CD4-positive, alpha-beta T cell treated with Interleukin-17A for 4 hours (primary cell): ENCODE measurements around the gene SMYD3.

Experiments used
- DNase-seq: peaks from one replicate; pipeline ENCODE4 v3.0.0-alpha.2; 2020; ENCODE audit warnings: mixed read lengths

Gene SMYD3

DNA sequence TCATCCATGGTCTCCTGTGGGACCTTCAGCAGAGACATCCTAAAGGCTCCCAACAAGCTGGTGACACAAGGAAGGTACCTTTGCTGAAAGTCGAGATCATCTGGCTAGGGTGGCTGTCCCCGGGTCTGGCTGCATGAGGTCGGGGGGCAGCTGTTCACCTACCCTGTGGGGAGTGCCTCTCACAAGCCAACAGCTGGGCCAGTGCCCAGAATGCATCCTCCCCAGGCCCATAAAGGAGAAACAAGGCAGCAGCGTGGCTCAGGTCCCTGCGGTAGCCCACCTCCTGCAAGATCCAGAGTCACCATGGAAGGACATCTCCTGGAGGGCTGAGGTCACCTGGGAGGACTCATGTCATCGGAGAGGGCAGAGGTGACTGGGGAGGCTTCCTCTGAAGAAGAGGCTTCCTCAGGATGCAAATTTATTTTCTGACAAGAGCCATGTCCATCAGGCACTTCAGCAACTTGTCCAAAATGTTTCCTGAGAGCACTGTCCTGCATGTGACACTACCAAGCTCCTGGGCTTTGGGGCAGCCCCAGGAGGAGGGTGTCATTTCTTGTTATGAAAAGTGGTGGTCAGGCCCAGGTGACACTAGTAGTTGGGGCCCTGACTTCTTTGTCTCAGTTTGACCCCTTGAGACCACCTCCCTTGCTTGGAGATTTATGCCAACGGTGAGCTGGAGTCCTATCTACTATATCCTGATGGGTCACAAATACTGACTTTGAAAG is 6.7 kb upstream of the SMYD3 start:
- no peak for DNase-seq

GRCh38 chr1:246513041-246513440 is 6.0 kb upstream of the SMYD3 start:
- DNase-seq = no peak

- no peak for DNase-seq
Measured at GRCh38 chr1:246512635-246513034, 5.6 kb upstream of the SMYD3 start.

- DNase-seq = no peak
Measured at GRCh38 chr1:246512230-246512629, 5.2 kb upstream of the SMYD3 start.

DNA sequence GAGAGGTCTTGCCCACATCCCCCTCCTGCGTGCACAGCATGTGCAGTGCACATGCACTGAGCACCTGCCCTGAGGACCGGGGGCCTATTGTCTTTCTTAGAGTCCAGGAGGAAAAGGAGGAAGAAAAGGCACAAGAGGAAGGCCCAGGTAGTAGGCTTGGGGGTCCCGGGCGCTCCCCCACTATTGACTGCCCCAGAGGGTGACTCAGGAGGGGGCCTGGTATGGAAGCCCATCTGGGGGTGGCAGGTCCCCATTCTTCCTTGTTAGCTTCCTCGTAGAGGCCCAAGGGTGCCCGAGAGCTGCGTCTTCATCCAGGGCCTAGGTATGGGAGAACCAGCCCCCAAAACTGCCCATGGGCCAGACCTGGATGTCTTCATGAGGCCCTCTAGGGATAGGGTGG is 4.1 kb upstream of the SMYD3 start:
- DNase-seq = no peak

- no peak for DNase-seq
Measured at GRCh38 chr1:246510147-246511030, 3.3 kb upstream of the SMYD3 start.

GRCh38 chr1:246508897-246509688 is 2.0 kb upstream of the SMYD3 start:
- no peak for DNase-seq

GRCh38 chr1:246506367-246506673 is 759 bp downstream of the SMYD3 start:
- DNase-seq = no peak

DNA sequence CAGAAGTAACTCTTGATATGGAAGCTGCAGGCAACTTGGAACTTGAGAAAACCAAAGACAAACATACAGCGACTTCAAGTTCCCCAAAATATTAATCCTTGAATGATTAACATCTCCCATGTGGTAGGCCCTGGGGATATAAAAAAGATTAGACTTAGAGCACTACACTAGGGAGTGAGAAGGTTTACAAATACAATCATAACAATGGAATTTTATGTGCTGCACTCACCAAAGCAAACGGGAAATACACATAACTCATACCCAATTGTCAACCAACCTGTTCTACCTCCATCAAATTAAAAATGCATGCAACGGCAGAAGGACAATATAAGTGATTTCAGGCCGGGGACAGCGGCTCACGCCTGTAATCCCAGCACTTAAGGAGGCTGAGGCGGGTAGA is 3.7 kb downstream of the SMYD3 start:
- no peak for DNase-seq

GRCh38 chr1:246497331-246497915 is 9.7 kb downstream of the SMYD3 start:
- DNase-seq = peak; percentile 29

GRCh38 chr1:246492611-246493245 is 14.4 kb downstream of the SMYD3 start:
- peak; percentile 46 for DNase-seq

DNA sequence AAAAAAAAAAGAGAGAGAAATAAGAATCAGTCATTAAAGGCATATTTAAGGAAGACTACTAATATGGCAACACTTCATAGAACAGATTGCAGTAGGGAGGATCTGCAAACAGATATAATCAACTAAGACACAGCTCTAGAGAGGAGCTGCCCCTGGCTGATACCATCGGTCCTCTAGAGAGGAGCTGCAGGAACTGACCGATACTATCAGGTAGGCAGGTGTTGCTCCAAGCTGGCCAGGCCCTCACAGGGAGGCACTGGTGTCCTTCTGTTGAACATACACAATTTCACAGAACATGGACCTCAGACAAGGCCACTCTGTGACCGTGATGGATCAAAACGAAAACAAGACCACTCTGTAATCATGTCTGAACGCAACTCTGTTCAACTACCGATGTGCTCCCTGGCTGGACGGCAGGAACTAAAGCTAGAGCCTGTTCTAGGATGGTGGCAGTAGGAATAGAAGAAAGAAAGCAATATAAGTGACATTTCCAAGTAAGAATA is 15.5 kb downstream of the SMYD3 start:
- no peak for DNase-seq

- no peak for DNase-seq
Measured at GRCh38 chr1:246488674-246489073, 18.4 kb downstream of the SMYD3 start.

DNA sequence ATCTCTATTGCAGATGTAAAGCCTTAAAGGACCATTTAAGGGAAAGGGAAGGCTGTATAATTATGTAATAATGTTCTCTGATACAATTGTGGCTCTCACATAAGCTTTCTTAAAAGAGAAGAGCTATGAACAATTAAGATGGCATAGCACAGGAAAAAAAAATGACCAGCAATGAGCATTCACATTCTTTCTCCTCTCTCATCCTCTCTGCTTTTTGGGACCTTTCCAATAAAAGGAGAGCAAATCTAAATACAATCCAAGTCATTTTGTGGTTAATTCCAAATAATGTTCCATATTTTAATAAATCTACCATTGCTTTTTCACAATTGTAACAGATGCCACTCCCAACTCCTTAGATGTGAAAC is 23.5 kb downstream of the SMYD3 start:
- no peak for DNase-seq

GRCh38 chr1:246482805-246483568 is 24.1 kb downstream of the SMYD3 start:
- DNase-seq = no peak

DNA sequence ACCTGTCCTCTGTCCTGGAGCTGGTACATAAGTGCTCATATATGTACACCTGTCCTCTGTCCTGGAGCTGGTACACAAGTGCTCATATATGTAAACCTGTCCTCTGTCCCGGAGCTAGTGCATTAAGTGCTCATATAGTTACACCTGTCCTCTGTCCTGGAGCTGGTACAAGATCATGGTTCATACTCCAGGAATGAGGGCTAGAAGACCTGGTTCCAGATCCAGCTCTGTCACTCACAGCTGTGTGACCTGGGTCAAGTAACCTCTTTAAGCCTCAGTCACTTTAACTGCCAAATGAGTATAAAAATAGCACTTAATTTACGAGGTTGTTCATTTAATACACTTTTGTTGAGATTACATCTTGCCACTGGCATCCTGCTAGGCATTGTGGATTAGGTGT is 28.0 kb downstream of the SMYD3 start:
- no peak for DNase-seq

DNA sequence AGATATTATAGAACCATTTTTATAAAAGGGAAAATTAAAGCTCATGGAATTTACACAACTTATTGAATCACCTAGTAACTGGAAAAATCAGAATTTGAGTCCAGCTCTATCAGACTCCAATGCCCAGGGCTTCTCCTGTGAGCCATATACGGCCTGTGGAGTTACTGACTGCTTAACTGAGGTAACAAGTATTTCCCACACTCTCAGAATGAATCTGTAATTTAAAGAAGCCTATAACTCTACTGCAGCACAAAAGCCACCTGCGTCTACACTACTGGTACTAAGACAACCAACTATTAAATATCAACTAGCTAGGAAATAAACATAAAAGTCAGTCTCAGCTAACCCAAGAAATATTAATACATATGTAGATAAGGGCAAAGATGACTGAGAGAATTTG is 29.4 kb downstream of the SMYD3 start:
- no peak for DNase-seq

GRCh38 chr1:246476771-246477170 is 30.3 kb downstream of the SMYD3 start:
- DNase-seq = no peak

DNA sequence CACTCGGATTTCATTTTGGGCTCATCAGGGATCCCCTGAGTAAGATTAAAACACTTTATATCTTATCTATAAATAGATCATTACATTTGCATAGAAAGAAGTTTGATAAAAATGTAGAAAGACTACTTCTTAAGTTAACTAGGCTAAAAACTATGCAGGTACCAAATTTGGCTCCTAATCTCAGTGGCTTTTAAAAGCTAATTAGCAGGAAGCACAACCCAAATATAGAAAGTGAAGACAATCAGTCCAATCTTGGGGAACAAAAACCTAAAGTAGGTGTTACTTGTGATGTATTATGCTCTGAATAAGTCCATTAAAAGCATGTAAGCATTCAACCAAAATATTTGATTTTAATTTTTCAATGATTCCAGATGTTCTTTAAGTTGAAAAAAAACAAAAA is 35.4 kb downstream of the SMYD3 start:
- no peak for DNase-seq

GRCh38 chr1:246470585-246470984 is 36.5 kb downstream of the SMYD3 start:
- DNase-seq = no peak

DNA sequence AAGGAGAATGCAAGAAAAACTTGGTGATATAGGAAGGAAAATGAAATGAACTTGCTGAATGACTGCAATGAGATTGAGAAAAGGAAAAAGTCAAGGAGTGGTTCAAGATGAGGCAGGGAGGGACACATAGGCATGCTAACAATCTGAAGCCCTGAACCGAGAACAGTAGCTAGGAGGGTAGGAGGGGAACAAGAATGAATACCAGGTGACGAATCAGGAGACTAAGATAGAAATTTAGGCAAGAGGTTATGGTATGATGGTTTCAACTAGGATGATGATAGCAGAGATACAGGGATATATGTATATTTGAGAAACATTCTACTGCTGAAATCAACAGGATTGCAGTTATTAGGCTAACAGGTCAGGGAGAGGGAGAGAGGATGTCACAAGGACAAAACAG is 44.1 kb downstream of the SMYD3 start:
- no peak for DNase-seq

- no peak for DNase-seq
Measured at GRCh38 chr1:246460406-246460805, 46.7 kb downstream of the SMYD3 start.
